Stimulated activated CD4-positive, alpha-beta T cell treated with anti-CD3 and anti-CD28 coated beads, Interleukin-2, amount 100 ng/mL, for 24 hours (primary cell): Measurements from ENCODE around the gene MYO7A.

ENCODE experiments used
- DNase-seq, 2 donors: peaks; one replicate each; pipeline ENCODE4 v3.0.0-alpha.2; 2020

MYO7A gene

DNA sequence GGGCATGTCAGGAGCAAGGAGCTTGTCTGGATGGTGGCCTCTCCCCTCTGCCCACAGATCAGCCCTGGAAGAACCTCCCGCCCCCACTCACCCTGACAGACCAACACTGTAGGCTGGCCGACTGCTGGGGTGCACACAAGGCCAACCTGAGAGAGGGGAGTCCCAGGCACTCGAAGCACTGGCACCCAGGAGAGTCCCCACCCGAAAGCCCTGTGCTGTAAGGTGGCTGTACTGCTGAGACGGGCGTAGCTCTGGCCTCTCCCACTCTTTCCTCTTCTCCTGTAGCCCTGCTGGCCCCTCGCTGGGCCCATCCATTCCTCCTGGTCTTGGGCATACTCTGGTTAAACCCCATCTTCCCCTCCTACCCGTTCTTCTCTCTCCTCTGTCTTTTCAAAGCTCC lies 39.7 kb downstream of the MYO7A start:
- DNase-seq, result no peak

DNA sequence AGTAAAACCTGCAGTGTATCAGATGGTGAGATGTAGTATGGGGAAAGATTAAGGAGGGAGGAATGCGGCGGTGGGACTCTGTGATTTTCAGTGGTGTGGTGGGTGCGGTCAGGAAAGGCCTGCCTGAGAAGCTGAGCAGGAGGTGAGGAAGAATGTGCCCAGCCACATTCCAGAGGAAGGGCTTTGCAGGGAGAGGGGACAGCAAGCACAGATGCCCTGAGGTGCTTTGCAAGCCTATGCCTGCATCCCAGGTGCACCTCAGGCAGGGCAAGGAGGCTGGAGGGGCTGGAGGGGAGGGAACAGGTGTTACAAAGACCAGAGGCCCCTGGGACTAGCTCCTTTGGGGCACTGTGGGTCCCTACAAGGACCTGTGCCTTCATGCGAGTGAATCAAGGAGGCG lies 42.1 kb downstream of the MYO7A start:
- no peak for DNase-seq

DNA sequence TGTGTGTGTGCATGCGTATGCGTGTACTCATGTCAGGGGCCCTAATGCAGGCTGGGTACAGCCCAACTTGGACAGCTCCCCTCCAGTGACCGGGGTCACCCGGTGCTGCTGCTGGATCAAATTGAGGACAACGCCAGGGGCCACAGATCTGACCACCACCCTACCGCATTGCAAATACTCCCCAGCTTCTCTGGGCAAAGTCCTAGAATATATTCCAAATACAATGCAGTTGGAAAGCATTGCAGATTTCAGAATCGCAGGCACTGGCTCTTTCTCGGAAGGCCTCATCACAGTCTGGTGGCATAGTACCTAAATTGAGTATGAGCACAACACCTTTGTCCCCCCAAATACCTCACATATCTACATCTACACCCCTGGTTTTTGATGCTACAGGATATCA lies 43.2 kb downstream of the MYO7A start:
- no peak for DNase-seq

DNA sequence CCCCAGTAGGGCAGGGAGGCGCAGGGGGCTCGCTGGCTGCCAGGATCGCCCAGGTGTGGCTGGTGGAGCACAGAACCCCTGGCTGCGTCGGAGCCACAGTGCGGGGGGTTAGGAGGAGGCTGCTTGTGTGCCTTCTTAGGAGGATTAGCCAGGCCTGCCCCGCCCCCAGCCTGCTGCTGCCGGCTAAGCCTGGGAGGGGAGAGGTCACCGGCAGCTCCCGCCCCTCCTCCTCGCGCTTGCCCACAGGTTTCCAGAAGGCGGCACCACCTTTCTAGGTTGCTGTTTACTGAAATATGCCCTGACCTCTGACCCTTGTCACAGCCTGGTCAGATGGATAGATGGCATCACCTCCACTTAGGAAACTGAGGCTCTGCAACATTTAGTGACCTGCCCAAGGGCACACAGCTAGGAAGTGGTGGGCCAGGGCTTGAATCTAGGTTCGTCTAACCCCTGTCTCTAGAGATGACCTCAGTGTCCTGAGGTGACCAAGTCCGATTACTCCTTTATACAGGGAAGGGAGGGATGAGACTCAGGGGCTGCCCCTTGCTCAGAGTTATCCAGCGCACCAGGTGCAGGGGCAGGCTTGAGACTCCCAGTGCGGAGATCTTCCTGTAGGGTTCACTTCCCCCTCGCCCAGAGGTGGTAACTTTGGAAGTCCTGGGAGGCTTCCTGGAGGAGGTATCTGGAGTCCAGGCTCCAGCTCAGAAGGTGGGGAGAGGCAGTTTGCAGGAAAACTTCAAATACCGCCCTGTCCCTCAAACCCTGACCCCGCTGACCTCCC lies 44.0 kb downstream of the MYO7A start:
- no peak for DNase-seq

DNA sequence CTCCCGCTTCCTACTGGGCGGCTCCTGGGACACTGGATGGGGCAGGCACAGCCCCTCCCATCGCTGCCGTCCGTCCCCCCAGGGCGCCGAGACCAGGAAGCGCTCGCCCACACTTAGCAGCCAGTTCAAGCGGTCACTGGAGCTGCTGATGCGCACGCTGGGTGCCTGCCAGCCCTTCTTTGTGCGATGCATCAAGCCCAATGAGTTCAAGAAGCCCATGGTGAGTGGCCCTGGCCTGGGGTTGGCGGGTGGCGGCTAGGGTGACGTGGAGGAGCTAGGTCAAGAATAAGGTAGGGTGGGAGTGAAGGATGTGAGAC lies 44.6 kb downstream of the MYO7A start:
- no peak for DNase-seq

DNA sequence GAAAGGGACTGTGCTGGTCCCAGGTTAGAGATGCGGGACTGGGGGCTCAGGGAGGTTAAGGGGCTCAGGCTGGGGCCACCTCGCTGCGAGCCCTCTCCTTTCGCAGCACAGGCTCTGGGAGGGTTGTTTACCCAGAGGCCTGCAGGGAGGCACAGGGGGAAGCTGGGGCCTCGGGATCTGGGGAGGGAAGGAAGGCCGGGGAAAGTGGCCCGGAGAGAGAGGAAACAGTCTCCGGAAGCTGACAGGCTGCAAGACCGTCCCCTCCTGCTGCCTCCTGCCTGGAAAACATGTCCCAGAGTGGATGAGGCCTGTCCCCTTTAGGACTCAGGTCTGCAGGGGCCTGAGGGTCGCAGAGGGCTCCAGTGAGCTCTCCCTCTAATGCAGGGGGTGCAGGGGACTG lies 45.4 kb downstream of the MYO7A start:
- no peak for DNase-seq

DNA sequence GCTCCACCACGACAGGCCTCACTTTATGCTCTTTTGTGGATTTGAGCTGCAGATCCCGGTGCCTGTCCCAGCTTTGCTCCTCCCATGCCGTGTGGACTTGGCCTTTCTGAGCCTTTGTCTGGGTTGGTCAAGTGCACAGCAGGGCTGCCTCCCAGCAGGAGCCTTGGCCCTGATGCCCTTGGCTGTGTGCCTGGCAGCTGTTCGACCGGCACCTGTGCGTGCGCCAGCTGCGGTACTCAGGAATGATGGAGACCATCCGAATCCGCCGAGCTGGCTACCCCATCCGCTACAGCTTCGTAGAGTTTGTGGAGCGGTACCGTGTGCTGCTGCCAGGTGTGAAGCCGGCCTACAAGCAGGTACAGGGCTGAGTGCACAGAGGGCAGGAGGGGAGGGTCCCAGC lies 46.5 kb downstream of the MYO7A start:
- no peak for DNase-seq

DNA sequence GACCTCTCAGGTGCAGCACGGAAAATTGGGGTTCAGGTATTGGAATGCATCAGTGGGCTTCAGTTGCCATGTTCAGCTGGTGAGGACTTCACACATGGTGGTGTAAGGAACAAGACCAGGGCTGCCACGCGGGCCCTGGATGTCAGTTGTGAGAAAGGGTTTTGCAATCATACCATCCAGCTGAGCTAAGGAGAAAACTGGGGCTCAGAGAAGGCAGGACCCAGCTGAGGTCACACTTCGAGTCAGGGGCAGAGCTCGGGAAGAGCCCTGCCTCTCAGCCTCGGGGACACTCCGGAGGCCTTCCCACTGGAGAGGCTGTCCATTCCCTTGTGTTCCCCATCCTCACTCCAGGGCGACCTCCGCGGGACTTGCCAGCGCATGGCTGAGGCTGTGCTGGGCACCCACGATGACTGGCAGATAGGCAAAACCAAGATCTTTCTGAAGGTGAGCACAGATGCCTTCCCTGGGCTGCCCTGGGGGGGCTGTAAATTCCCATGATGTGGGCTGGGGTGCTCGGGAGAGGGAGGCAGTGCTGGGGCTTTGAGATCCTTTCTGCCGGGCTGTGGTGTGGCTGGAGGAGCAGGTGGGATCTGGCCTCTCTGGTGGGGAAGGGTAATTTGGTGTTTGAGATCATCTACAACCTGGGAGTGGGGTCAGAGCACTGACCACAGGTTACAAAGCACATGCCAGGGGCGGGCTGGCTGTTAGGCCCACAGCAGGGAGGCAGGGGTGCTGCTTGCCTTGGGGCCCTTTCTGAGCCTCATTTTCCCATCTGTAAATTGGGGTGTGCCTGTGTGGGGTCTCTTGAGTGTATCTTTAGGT lies 47.2 kb downstream of the MYO7A start:
- DNase-seq, result no peak

DNA sequence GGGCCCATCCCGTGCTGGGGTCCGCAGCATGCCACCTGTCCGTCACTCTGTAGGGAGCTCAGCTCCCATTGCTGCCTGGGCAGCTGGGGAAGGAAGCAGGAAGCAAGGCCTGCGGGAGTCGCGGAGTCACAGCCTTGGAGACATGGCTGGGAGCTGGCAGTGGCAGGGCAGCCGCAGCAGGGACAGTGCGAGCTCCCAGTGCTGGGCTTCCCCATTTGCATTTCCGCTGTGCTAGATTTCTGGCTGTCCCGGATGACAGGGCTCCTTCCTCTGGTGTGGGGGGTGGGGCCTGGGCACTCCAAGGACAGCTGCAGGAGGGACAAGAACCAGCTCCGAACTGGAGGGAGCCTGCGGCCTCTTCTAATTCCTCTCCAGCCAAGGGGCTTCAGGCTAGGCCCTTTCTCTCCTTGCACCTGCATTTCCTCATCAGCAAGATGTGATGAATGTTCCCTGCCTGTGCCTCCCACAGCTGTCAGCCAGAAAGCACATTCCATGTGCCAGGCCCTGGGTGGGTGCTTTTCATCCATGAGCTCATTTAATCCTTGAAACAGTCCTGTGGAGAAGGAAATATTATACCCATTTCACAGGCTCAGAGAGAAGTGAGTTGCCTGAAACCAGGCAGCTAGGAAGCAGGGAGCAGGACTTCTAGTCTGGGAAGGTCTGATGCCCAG lies 48.0 kb downstream of the MYO7A start:
- no peak for DNase-seq

DNA sequence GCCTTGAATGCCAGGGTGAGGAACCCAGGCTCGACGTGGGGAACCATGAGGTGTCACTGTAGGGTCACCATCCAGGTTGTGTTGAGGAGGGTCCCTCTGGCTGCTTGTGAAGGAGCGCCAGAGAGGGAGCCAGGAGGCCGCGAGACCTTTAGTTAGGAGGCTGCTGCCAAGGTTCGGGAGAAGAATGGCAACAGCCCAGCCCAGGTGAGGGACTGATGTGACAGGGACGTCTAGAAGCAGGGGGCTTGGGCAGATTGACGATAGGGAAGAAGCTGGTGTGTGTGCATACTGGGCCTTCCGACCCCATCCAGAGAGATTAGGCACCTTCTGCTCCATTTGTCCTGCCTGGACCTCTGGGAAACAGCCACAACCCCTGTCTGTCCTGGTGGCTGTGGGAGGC lies 49.0 kb downstream of the MYO7A start:
- no peak for DNase-seq

DNA sequence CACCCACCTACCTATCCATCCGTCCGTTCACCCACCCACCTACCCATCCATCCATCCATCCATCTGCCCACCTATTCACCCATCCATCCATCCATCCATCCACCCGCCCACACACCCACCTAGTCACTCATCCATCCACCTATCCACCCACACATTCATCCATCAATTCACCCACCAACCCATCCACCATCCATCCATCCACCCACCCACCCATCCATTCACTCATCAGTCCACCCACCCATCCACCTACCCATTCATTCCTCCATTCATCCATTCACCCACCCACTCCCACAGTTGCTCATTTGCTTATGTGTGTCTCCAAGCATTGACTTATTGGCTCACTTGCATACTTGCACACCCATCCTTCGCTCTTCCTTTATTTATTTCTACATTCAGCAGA lies 50.1 kb downstream of the MYO7A start:
- DNase-seq, result no peak

DNA sequence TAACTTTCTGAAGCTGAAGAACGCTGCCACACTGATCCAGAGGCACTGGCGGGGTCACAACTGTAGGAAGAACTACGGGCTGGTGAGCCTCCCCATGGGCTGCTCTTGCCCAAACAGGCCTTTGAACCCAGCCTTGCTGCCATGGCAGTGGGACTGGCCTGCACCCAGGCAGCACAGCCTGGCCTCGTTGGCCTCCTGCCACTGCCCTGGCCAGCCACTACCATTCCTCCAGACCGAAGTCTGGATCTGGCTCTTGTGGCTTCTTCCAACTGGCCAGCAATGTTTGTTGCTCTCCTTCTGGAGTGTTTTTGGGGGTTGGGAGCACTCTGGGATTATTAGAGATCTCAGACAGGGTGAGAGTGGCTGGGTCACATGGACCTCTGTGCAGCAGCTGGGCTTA lies 51.0 kb downstream of the MYO7A start:
- no peak for DNase-seq

DNA sequence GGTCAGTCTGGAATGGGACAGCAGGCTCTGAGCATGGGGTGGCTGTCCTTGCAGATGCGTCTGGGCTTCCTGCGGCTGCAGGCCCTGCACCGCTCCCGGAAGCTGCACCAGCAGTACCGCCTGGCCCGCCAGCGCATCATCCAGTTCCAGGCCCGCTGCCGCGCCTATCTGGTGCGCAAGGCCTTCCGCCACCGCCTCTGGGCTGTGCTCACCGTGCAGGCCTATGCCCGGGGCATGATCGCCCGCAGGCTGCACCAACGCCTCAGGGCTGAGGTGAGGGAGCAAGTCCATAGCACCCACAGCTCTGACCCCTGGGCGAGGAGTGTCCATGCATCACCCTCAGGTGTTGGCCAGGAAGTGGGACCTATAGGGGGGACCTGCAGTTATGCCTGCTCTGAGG lies 51.6 kb downstream of the MYO7A start:
- no peak for DNase-seq

DNA sequence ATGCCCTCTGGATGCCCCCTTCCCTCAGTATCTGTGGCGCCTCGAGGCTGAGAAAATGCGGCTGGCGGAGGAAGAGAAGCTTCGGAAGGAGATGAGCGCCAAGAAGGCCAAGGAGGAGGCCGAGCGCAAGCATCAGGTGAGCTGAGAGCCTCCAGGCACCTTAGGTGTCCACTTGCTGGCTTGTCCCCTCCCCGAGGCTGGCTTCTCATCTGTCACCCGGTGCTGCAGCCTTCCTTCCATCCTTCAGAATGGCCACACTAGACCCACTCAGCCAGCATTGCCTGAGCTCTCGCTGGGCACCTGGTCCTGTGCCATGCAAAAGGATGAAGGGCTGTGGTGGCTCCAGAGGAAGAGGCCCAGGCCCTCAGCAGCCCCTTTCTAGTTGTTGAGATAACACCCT lies 52.3 kb downstream of the MYO7A start:
- DNase-seq, result no peak

DNA sequence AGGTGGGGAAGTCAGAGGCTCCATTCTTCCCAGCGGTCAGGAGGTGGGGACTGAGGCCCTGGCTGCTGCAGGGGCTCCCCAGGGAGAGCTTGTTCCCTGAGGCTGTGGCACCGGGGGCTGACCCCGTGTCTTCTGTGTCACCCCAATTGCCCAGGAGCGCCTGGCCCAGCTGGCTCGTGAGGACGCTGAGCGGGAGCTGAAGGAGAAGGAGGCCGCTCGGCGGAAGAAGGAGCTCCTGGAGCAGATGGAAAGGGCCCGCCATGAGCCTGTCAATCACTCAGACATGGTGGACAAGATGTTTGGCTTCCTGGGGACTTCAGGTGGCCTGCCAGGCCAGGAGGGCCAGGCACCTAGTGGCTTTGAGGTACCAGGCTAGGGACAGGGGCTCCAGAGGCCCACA lies 53.2 kb downstream of the MYO7A start:
- DNase-seq, result no peak

DNA sequence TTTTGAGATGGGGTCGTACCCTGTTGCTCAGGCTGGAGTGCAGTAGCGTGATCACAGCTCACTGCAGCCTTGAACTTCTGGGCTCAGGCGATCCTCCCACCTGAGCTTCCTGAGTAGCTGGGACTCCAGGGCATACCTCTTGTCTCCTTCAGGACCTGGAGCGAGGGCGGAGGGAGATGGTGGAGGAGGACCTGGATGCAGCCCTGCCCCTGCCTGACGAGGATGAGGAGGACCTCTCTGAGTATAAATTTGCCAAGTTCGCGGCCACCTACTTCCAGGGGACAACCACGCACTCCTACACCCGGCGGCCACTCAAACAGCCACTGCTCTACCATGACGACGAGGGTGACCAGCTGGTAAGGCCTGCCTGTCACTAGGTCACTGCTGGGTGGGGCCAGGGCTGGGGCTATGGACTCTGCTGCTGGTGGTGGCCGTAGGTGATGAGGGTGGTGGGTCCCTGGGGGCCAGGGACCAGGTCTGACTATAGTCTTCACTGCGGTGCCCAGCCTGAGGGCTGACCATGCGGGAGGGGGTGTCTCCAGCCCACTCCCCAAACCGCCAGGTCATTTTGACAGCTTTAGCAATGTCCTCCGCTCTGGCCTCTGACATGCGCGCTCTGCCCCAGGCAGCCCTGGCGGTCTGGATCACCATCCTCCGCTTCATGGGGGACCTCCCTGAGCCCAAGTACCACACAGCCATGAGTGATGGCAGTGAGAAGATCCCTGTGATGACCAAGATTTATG lies 53.9 kb downstream of the MYO7A start:
- no peak for DNase-seq

DNA sequence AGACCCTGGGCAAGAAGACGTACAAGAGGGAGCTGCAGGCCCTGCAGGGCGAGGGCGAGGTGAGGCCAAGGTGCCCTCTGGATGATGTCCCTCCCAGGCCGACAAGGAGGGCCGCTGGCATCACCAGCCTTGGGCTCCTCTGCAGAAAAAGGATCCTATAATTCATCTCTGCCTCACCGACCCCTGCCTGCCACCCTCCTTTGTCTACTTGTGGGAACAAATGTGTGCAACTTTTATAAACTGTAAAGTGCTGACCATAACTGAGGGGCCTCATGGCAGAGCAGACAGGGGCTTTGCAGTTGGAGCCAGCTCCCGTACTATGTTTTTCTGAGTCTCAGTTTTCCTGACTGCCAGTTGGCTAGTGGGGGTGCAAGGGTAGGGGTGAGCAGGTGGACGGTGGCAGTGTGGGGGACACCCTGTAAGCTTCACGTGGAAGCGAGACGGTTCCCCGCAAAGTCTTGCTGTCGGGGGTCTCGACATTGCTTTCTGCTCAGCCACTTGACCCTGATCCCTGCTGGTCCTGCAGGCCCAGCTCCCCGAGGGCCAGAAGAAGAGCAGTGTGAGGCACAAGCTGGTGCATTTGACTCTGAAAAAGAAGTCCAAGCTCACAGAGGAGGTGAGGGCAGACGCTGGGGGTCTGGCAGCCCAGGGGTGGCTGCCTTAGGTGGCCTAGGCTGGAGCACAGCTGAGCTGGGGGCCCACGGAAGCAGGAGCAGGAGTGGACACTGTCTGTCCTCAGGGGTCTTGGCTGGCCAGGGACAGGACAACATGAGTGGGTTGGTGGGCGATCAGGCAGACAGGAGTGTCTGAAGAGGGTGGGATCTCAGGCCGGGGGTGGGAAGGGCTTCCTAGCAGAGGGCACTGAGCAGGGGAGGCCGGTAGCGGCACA lies 54.7 kb downstream of the MYO7A start:
- no peak for DNase-seq

DNA sequence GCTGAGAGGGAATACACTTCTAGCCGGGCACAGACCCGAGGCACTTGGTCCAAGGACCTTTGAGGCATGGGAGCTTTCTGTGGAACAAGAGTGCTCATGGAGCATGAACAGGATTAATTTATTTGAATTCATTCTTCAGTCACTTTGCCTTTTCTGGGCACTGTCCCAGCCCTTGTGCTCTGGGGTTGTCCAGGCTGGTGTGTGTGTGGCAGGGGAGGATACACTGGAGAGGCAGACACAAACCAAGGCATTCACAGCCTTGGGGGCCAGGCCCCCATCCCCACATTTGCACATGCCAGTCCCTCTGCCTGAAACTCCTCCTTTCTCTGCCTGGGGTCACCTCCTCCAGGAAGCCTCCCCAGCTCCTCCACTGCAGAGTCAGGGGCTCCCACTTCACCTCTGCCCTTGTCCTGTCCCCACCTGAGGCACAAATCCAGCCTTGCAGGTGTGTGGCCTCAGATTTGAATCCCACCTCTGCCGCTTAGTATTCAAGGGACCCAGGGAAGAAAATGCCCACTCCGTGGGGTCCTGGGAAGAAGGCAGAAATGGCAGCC lies 55.5 kb downstream of the MYO7A start:
- no peak for DNase-seq

DNA sequence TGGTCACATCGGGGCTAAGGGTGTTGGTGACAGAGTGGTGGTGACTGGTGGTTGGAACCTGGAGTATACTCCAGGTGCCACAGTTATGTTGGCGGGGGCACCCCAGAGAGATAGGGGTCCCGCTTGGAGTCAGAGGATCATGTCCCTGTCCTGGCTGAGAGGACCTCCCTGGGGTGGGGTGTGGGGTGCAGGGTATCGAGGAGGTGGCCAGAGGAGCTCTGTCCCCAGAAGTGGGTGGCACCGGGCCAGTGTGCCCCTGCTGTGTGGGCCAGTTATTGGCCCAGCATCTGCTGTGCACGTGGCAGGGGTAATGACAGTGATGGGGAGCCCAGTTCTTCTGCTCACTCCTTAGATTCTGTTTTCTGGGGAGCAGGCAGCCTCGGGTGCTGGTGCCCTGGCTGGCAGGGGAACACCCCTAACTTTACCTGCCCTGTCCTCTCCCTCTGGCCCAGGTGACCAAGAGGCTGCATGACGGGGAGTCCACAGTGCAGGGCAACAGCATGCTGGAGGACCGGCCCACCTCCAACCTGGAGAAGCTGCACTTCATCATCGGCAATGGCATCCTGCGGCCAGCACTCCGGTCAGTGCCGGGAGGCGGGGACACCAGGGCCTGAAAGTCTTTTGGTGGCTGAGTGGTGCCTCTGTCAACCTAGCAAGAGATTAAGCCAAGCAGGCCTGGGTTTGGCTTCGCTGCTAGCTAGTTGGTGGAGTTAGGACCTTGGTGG lies 56.3 kb downstream of the MYO7A start:
- DNase-seq, result no peak

DNA sequence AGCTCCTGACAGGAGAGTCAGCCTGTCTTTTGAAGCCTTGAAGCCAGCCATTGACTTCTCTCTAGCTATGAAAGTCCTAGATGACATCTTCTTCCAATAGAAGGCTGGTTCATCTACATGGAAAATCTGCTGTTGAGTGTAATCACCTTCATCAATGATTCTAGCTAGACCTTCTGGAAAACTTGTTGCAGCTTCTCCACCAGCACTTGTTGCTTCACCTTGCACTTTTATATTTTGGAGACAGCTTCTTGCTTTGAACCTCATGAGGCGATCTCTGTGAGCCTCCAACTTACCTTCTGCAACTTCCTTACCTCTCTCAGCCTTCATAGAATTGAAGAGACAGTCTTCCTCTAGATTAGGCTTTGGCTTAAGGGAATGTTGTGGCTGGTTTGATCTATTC lies 58.3 kb downstream of the MYO7A start:
- DNase-seq, result no peak

DNA sequence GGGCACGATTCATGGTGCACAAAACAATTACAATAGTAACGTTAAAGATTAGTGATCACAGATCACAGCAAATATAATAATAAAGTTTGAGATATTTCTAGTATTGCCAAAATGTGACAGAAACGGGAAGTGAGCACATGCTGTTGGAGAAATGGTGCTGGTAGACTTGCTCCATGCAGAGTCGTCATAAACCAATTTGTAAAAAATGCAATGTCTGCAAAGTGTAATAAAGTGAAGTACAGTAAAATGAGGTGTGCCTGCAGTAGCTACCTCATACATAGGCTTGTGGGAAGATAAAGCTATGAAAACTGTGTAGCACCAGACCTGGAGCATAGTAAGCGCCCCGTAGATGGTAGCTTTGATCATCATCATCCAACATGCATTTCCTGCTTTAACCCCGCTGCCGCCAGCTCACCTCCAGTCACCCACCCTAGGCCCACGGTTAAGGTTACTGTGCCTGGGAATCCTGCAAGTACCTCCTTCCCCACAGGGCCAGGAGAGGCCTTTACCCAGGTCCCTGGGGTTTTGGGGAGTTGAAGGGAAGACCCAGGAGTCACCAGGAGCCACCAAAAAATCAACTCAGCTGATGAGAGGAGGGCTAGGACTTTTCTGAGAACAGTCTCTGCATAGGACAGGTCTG lies 59.2 kb downstream of the MYO7A start:
- DNase-seq, result no peak
